Measurements from ENCODE around the gene PTGR2. TPM values are rescaled to one million over a fixed set of nuclear protein-coding genes. Genes with fewer than 3 reads are reported as not detected.

The PTGR2 gene
- total RNA-seq, 1 experiment from 2014 or later: 6.7 TPM

DNA sequence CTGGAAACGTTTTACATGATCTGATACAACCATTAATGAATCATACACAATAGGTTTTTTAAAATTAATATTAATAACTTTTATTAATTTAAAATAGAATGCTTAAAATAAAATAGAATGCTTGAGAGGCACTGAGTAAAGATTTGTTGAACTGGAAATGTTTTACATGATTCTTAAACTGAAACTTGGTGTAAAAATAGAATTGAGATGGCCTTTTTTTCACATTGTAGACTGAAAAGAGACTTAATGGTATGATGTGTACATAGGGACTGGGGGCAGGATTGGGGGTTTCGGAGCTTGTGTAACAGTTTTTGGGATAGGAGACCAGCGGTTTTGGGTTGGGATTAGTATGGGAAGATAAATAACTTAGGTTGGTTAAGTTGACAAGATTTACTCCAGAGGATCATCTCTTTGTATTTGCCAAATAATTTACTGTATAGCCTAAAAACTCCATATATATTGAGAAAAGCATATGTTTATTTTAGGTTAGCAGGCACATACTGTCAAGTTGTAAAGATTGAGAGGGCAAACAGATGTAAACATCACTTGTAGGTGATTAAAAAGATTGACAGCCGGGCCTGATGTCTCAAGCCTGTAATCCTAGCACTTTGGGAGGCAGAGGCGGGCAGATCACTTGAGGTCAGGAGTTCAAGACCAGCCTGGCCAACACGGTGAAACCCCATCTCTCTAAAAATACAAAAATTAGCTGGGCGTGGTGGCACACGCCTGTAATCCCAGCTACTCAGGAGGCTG, 33.0 kb downstream of the PTGR2 start:
- H3K79me1 ChIP-seq (ENCODE audit: insufficient read depth, low read depth, low read length, poor library complexity, severe bottlenecking): peaks cover 3% of the 10 kb centered on the region
- H2BK20ac ChIP-seq (ENCODE audit: low read depth, low read length, poor library complexity, severe bottlenecking): no peak overlapping the region
- H2BK5ac ChIP-seq (ENCODE audit: insufficient read length, low read length): no peak overlapping the region
- TF ChIP-seq, protein P1, sequence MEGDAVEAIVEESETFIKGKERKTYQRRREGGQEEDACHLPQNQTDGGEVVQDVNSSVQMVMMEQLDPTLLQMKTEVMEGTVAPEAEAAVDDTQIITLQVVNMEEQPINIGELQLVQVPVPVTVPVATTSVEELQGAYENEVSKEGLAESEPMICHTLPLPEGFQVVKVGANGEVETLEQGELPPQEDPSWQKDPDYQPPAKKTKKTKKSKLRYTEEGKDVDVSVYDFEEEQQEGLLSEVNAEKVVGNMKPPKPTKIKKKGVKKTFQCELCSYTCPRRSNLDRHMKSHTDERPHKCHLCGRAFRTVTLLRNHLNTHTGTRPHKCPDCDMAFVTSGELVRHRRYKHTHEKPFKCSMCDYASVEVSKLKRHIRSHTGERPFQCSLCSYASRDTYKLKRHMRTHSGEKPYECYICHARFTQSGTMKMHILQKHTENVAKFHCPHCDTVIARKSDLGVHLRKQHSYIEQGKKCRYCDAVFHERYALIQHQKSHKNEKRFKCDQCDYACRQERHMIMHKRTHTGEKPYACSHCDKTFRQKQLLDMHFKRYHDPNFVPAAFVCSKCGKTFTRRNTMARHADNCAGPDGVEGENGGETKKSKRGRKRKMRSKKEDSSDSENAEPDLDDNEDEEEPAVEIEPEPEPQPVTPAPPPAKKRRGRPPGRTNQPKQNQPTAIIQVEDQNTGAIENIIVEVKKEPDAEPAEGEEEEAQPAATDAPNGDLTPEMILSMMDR (conservative IDR thresholded peaks at IDR 0.05): no peak
- no peaks in the 10 kb centered on the region for H4K20me1 ChIP-seq (ENCODE audit: control insufficient read depth, insufficient read depth, insufficient read length)
- H3K4me3 Mint-ChIP-seq: peak overlapping the region; percentile 1 to 5; a peak in 2 of 5 replicates
- H3K9ac ChIP-seq (ENCODE audit: extremely low read depth, insufficient read length, low read length): no peak overlapping the region
- peak overlapping the region in 1 of 3 experiments; percentile 7; a peak in 1 of 7 replicates for H3K27ac Mint-ChIP-seq
- H2BK12ac ChIP-seq (ENCODE audit: insufficient read length, low read depth, low read length): no peak overlapping the region
- WGBS (ENCODE audit: extremely low coverage, insufficient read length, low lambda C conversion rate): 100% methylated on average over 1 of the region's 8 CpGs
- no peak overlapping the region for H3K4me2 ChIP-seq (ENCODE audit: insufficient read depth, insufficient read length, low read length)
- H2AK5ac ChIP-seq (ENCODE audit: insufficient read length, low read length): no peak overlapping the region
- no peak overlapping the region for H3K23ac ChIP-seq (ENCODE audit: insufficient read length, low read depth, low read length)
- H4K8ac ChIP-seq (replicated peaks; ENCODE audit: insufficient read length, low read depth, low read length): no peak overlapping the region
- H3K79me2 ChIP-seq (ENCODE audit: insufficient read depth, low read length): peaks cover 10% of the 10 kb centered on the region; the same call in 1 of the 2 replicates
- H2BK120ac ChIP-seq (ENCODE audit: low read depth, low read length, poor library complexity, severe bottlenecking): no peak overlapping the region
- H3K4ac ChIP-seq (ENCODE audit: low read depth, low read length): no peak overlapping the region
- H3K23me2 ChIP-seq (ENCODE audit: insufficient read length, low read depth, low read length, poor library complexity, severe bottlenecking): peaks cover 13% of the 10 kb centered on the region
- no peak overlapping the region for H3K56ac ChIP-seq (ENCODE audit: insufficient read length, low read depth, low read length)
- H3K9me3 Mint-ChIP-seq: no peaks in the 10 kb centered on the region; a peak in 1 of 5 replicates
- H2BK15ac ChIP-seq (ENCODE audit: low read depth, low read length): no peak overlapping the region
- H3K14ac ChIP-seq (ENCODE audit: insufficient read depth, low read length): no peak overlapping the region
- H3K9me3 ChIP-seq (ENCODE audit: control insufficient read depth, low read depth, low read length): no peaks in the 10 kb centered on the region
- H3K4me1 ChIP-seq (ENCODE audit: insufficient read depth, low read length): no peaks in the 10 kb centered on the region
- H3K27me3 Mint-ChIP-seq (ENCODE audit: low read depth): no peaks in the 10 kb centered on the region
- H4K5ac ChIP-seq (ENCODE audit: insufficient read length, low read depth, low read length): no peak overlapping the region
- H2AFZ ChIP-seq (ENCODE audit: low read length): no peak overlapping the region
- DNase-seq: no peak
- peaks cover 19 to 21% of the 10 kb centered on the region in 2 experiments for H3K4me1 Mint-ChIP-seq
- H3K27me3 ChIP-seq (ENCODE audit: insufficient read depth, low read length): no peaks in the 10 kb centered on the region
- no peak overlapping the region for H3K18ac ChIP-seq (ENCODE audit: insufficient read length, low read depth, low read length)
- H3K36me3 Mint-ChIP-seq (ENCODE audit: insufficient read depth in 1 of 3, low read depth in 3 of 3): peaks cover 0 to 6% (median 4%) of the 10 kb centered on the region in 3 experiments; a peak in 4 of 7 replicates
- no peak overlapping the region for H3K27ac ChIP-seq (ENCODE audit: insufficient read length, low read depth, low read length)
- H4K91ac ChIP-seq (ENCODE audit: insufficient read length, low read depth, low read length): no peak overlapping the region
- no peak overlapping the region for H3T11ph ChIP-seq (ENCODE audit: low read length)
